Measurements from ENCODE around the gene INSM1. TPM values are rescaled to one million over a fixed set of nuclear protein-coding genes. Genes with fewer than 3 reads are reported as not detected.

Gene INSM1
- total RNA-seq, 1 experiment from 2014 or later, result 3.3 TPM

- H3K36me3 Mint-ChIP-seq, result no peaks in the 10 kb centered on the region
- ATAC-seq (peak; percentile 3), DNase-seq (ENCODE audit: low spot score) (peak; percentile 70)
- peaks cover 31% of the 10 kb centered on the region for H3K4me1 Mint-ChIP-seq
- H3K27ac Mint-ChIP-seq, result no peak overlapping the region
- H3K9me3 Mint-ChIP-seq, result no peaks in the 10 kb centered on the region
- H3K4me3 Mint-ChIP-seq, result peak overlapping the region; percentile 76
- ChIA-PET POLR2A (no interaction called here), CTCF (no interaction called here)
- peaks cover 83% of the 10 kb centered on the region for H3K27me3 Mint-ChIP-seq (ENCODE audit: low read depth)
- TF ChIP-seq ZBTB43 (CRISPR knock-in tag; IDR thresholded peaks at IDR 0.05) (0 out of 2 replicates have a peak, but pooled peaks have one; percentile 17), GTF2I (CRISPR knock-in tag; conservative IDR thresholded peaks at IDR 0.05) (no peak), ZNF232 (CRISPR knock-in tag; IDR thresholded peaks at IDR 0.05) (0 out of 2 replicates have a peak, but pooled peaks have one; percentile 26), ETV6 (CRISPR knock-in tag; IDR thresholded peaks at IDR 0.05) (peak; percentile 62; the same call in 1 of the 2 replicates), ZNF263 (CRISPR knock-in tag; IDR thresholded peaks at IDR 0.05; ENCODE audit: low read depth) (no peak), SMAD3 (CRISPR knock-in tag; IDR thresholded peaks at IDR 0.05; ENCODE audit: borderline replicate concordance) (peak; percentile 17; the same call in 1 of the 2 replicates), ZNF671 (CRISPR knock-in tag; IDR thresholded peaks at IDR 0.05) (no peak), FOXK1 (CRISPR knock-in tag; IDR thresholded peaks at IDR 0.05) (peak; percentile 68), E2F4 (CRISPR knock-in tag; IDR thresholded peaks at IDR 0.05; ENCODE audit: borderline replicate concordance, low read depth) (no peak), AFF4 (CRISPR knock-in tag; IDR thresholded peaks at IDR 0.05; ENCODE audit: borderline replicate concordance) (no peak), JUN (CRISPR knock-in tag; IDR thresholded peaks at IDR 0.05) (0 out of 2 replicates have a peak, but pooled peaks have one; percentile 53), GABPB1 (CRISPR knock-in tag; IDR thresholded peaks at IDR 0.05) (0 out of 2 replicates have a peak, but pooled peaks have one; percentile 17), NR2C2 (CRISPR knock-in tag; IDR thresholded peaks at IDR 0.05) (no peak), ERG (CRISPR knock-in tag; IDR thresholded peaks at IDR 0.05) (no peak), E2F5 (CRISPR knock-in tag; IDR thresholded peaks at IDR 0.05) (peak; percentile 84), ZNF281 (CRISPR knock-in tag; IDR thresholded peaks at IDR 0.05) (0 out of 2 replicates have a peak, but pooled peaks have one; percentile 1), EMX1 (CRISPR knock-in tag; IDR thresholded peaks at IDR 0.05) (no peak), HMGA2 (CRISPR knock-in tag; IDR thresholded peaks at IDR 0.05) (no peak), KAT7 (CRISPR knock-in tag; IDR thresholded peaks at IDR 0.05; ENCODE audit: borderline replicate concordance) (no peak), IRF2 (CRISPR knock-in tag; IDR thresholded peaks at IDR 0.05; ENCODE audit: borderline replicate concordance, low read depth) (no peak), CREB1 (CRISPR knock-in tag; IDR thresholded peaks at IDR 0.05) (no peak), OVOL2 (CRISPR knock-in tag; IDR thresholded peaks at IDR 0.05; ENCODE audit: borderline replicate concordance) (no peak), TP53 (CRISPR knock-in tag; IDR thresholded peaks at IDR 0.05) (no peak), STAT6 (CRISPR knock-in tag; conservative IDR thresholded peaks at IDR 0.05; ENCODE audit: low read depth) (no peak)
Measured at GRCh38 chr20:20363799-20364592, 3.9 kb upstream of the INSM1 start.

Measured in WTC11 (cell line).